Measurements from ENCODE around the gene TTC39A. TPM values are rescaled to one million over a fixed set of nuclear protein-coding genes. Genes with fewer than 3 reads are reported as not detected.

Gene TTC39A
- not detected in 2 replicates for total RNA-seq (2014; rRNA removed)
- 0.32 TPM for polyA plus RNA-seq (2012)

DNA sequence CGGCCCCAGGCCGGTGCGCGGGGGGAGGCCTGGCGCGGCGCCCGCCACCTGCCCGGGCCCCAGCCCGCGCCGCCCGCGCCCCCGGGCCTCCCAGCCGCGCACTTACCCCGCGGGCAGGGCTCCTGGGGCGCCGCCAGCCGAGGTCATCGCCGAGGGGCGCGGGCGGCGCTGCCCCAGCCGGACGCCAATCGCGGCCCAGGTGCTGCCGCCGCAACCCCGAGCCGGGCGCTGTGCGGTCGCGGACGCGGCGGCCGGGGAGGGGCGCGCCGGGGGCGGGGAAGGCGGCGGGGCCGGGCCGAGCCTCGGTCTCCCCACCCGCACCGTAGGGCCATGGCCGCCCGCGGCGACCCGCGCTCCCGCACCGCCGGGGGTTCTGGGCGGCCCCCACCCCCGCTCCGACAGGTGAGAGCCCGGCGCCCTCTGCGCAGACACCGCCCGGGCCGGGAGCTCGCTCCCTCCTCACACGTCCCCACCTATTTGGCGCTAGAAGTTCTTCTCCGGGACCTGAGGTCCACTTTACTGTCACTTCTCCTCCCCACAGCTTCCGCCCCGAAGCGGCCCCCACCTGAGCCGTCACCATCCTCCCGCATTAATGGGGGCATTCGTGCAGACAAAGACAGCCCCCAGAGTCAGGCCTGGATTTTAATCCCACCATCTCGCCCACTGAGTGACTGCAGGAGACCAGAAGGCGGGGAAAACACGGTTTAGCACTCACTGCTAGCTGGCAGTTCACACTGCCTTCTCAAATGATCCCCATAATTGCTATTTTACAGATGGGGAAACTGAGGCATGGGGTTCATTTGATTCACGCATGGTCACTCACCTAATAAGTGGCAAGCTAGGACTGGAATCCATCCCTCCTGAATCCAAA is at the start of gene TTC39A:
TTC39A (minus strand) TSS at position 232 of the 871 bp plus-strand sequence; CDS start at position 147, 85 bp downstream.
- DNase-seq (ENCODE audit: low read depth), result no peak

DNA sequence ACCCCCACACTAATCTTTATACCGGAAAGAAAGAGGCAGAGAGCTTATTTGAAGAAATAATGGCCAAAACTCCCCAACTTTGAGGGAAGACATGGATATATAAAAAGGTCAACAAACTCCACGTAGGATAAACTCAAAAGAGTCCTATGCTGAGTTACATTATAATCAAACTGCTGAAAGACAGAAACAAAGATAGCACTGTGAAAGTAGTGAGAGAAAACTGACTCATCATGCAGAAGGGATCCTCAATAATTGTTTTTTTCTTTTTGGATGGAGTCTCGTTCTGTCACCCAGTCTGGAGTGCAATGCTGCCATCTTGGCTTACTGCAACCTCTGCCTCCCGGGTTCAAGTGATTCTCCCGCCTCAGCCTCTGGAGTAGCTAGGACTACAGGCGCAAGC is 48.5 kb upstream of the TTC39A start:
- DNase-seq (ENCODE audit: low read depth), result no peak

DNA sequence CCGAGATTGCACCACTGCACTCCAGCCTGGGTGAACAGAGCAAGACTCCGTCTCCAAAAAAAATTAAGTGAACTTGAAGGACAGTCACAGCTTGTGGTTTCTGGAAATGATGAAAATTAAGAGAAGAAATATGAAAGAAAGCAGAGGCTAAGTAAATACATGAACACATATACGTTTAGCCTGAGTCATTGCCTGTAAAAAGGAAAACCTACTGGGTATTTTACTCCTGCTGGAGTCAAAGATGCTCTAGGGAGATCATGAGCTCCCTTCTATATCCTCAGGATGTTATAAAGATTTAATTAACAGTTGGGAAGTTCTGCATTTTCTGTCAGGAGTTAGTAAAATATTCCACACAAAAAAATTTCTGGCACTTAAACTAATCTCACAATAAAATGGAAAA is 43.5 kb upstream of the TTC39A start:
- DNase-seq (ENCODE audit: low read depth), result no peak

DNA sequence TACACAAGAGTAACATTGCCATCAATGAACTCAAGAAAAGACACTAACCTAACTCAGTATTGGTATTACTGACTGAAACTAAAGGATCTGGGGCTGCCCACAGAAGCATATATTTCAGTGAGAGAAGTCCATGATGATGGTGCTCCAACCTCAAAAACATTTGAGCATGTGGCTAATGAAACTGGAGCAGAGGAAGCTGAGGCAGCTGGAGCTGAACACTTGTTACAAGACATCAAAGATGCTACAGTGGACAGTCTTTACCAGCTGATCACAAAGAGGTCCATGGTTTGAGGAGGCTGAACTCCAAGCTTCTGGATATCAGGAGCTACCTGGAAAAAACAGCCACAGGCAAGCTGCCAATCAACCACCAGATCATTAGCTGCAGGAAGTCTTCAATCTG is 42.2 kb upstream of the TTC39A start:
- DNase-seq (ENCODE audit: low read depth), result peak; percentile 4

DNA sequence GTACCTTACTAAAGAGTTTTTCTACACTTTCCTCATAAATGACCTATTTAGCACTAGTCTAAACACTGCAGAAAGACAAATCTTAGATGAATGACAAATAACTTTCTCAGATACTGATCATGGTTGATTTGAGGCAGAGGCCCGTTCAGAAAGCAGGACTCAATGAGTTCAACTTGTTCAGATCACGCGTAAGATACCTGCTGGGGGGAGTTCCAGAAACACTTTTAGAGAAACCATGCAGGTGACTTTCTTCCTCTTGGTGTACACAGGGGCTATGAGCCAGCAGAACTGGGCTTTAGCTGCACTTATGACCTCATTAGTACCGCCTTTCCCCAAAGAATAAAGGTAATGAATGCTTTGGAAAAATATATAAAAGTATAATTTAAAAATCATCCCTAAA is 38.8 kb upstream of the TTC39A start:
- no peak for DNase-seq (ENCODE audit: low read depth)

DNA sequence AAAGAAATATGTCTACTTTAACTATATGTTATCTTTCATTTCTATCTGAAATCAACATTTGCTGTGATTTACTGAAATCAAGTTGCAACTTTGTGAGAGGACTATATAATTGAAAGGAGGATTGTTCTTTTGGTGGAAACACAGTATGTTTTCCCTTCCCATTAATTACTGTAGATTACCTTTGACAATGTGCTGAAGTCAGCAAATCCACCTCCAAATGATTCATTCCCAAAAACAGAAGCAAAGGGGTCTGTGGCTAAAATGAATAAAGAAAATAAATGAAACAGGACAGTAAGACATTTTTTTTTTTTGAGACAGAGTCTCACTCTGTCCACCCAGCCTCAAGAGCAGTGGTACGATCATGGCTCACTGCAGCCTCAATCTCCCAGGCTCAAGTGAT is 35.4 kb upstream of the TTC39A start:
- DNase-seq (ENCODE audit: low read depth), result no peak

DNA sequence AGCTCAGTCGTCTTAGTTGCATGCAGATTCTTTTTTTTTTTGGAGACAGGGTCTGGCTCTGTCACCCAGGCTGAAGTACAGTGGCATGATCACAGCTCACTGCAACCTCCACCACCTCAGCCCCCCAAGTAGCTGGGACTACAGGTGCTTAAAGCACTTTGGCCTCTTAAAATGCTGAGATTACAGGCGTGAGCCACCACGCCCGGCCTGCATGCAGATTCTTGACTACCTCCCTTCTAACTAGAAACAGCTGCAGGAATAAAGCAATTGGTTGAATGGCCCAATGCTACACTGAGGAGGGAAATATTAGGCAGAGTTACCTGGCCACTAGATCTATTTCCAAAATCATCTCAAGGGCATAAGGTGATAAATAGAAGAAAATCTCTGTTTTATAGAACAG is 29.5 kb upstream of the TTC39A start:
- DNase-seq (ENCODE audit: low read depth), result no peak

DNA sequence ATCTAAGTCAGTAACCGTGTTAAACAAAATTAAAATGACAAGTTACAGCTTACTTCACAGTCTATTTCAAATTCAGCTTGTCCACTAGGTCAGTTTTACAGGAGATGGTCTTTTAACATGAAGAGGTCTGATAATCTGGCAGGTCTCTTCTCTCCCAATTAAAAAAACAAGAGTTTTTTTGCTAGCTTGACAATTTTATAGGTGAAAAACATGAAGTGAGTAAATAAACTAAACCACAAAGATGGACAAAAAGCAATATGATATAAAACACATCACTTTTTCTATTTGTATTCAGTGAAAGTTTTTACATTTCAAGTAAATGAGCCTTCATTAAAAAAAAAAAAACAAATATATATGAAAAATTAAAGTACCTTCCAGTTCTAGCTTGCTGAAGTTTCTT is 25.0 kb upstream of the TTC39A start:
- no peak for DNase-seq (ENCODE audit: low read depth)

DNA sequence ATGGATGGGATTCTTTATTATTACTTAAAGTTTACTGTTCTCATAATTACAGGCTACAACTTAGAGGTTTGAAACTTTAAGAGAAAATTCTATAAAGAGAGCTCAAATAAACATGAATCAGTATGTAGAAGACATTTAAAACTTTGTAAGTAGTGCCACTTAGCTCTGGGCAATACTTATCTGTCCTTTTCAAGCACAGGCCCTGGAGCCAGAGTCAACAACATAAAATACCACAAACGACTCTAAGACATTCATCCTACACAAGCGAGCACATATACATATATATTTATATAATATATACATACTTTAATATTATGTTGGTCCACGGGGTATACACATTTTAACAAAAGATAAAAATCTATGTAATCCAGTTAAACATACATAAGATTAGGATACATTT is 24.1 kb upstream of the TTC39A start:
- no peak for DNase-seq (ENCODE audit: low read depth)

DNA sequence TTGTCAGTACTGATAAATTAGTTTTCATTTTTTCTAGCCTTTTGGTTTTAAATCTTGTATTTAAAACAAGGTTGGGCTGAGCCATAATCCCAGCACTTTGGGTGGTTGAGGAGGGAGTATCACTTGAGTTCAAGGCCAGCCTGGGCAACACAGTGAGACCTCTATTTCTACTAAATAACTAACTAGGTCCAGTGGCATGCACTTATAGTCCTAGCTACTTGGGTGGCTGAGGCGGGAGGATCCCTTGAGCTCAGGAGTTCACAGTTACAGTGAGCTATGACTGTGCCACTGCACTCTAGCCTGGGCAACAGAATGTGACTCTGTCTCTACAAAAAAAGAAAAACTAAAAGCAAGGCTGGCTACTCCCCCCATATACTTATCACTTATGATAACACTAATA is 21.5 kb upstream of the TTC39A start:
- no peak for DNase-seq (ENCODE audit: low read depth)

DNA sequence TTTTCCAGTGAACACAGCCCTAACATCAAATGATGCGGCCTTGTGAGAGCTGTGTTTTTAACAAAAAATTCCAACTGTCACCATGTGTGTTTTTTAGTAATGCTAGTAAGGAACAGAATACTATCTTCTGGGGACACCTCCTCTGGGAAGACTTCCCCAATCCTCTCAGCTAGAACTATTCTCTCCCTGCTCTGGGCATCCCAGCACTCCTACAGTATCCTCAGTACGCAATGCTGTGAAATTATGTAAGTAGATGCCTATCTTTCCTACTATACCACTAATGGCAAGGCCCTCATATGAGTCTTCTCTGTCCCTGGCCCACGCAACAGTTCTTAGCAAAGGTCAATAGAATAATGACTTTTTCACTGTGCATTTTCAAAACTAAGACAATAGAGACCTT is 19.5 kb upstream of the TTC39A start:
- DNase-seq (ENCODE audit: low read depth), result no peak

DNA sequence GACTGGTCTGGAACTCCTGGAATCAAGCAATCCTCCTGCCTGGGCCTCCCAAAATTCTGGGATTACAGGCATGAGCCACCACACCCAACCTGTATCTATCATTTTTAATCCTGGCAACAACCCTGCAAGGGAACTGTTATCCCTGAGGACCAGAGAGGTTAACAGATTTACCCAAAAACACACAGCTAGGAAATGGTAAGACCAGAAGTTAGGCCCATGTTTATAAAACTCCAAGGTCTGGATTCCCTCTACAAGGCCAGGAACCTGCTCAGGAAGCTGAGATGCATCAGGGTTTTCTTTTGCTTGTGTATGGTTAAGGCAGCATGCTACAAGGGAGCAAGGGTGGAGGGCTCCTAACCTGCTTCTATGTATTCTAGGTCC is 17.8 kb upstream of the TTC39A start:
- DNase-seq (ENCODE audit: low read depth), result no peak

DNA sequence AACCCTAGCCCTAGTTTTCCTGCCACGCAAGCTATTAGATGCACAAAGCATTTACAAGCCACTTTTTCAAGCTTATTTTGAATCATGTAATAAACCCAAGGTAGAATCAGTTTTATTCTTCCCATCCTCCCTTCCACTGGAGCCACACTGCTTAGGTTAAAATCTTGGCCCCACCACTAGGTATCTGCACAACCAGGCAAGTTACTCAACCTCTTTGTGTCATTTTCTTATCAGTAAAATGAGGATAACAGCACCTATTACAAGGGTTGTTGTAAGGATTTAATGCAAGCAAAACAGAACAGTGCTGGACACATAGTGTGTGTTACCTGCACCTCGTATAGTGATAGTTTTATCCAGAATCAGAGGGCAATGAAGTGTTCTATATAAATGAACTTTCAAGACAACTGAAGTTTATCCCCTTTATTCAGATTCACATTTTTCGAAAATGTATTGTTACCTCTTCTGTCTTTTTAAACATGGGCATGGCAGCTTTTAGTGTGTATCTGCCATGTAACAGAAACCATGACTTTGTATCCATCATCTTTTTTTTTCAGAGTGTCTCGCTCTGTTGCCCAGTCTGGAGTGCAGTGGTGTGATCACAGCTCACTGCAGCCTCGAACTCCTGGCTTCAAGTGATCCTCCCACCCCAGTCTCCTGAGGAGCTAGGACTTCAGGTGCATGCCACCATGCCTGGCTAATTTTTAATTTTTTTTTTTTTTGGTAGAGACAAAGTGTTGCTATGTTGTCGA is 17.2 kb upstream of the TTC39A start:
- DNase-seq (ENCODE audit: low read depth), result no peak

DNA sequence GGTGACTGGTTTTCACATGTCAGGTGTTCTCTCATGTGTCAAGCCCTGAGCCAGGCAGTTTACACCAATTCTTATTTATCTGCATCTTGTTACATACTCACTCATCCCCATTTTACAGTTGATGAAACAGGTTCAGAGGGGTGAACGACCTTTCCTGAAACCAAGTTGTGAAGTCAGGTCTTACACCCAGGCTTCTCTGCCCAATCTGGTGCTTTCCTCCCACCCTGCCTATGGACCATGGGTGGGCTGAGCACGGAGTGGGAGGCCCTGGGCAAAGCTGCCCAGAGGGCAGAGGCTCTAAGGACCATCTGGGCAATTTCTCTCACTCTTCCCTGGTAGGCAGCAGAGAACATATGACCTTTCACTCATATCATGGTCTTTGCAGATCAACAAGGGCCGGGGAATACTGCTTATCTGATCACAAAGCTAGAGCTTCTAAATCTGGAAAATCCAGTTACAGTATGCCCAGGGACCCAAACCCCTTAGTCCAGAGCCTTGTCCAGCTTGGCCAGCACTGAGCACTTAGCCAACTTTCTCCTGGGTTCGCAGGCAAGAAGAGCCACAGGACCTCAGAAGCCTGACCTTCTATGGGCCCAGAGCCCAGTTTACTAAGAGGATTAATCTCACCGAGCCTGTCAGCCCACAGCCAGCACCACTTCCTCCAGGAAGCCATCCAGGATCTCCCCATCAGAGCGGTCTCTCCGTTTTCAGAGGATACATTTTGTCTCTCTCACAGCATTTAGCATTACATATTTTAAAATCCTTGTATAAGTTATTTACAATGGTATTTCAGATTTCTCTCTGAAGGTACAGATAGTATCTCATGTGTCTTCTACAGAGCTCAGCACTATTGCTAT is 16.0 kb upstream of the TTC39A start:
- no peak for DNase-seq (ENCODE audit: low read depth)

DNA sequence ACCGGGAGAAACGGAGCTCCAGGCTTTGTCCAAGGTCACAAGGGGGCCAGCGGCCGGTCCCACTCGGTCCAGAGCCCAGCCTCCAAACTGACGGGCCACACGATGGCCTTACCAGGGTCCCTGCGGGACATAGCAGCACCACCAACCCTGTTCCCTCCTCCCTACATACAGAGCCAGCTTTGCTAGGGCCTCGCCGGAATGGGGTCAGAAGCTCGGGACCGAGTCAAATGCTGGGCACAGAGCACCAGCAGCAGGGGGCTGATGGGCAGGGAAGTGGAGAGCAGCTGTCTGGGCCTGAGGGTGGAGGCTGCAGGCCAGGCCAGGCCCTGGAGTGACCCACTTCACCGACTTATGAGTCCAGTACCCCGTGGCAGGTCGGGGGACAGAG is 14.9 kb upstream of the TTC39A start:
- DNase-seq (ENCODE audit: low read depth), result no peak

DNA sequence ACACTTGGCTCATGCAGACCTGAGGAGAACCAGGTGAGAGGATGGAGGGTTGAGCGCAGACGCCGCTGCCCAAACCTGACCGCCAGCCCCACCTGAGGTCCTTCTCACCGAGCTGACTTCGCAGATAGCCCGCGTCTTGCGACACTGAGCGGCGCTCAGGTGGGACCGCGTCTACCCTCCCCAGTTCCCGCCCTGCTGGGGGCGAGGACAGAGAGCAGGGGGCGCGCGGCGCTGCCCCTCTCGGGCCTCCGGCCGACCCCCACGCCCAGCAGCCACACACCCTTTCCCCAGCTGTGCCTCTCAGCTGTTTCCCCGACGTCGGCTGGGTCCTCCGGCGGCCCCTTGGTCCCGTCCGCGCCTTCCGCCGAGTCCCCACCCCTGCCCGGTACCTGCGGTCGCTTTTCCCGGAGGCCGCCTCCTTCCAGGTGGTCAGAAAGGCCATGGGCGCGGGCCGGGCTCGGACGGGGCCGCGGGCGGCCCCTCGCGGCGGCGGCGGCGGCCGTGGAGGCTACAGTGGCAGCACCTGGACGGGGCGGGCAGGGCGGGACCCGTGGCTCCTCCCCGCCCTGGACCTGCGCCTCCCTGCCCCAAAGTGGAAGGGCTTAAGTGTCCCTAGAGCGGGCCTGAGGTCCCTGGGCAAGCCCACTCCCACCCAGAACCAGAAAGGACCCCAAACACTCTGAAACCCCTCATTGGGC is 14.4 kb upstream of the TTC39A start:
- DNase-seq (ENCODE audit: low read depth), result no peak

DNA sequence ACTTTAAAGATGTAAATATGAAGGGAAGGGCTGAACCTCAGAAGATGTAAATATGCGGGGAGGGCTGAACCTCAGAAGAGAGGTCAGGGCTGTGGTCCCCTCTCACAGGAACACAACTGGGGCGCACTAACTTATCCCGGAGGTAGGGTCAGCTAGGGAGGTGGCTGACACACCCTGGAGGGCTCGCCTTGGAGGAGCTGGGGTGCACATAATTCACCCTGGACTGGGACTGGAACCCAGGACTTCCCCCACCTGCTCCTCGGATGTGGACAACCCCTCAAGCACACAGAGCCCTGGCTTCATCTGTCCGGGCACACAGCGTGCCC is 13.9 kb upstream of the TTC39A start:
- DNase-seq (ENCODE audit: low read depth), result no peak

DNA sequence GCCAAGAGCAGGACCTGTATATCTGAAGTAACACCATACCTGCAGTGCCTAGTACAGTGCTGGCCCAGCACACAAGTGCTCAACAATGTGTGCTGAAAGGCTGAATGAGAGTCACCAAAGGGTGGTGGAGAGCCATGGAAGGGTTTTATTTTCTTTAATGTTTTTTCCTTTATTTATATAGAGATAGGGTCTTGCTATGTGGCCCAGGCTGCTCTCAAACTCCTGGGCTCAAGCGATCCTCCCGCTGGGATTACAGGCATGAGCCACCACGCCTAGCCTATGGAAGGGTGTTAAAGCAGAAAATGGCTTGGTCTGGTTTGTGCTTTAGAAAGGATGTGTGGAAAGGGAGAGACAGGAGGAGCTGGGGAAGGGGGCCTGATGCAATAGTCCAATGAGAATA is 13.3 kb upstream of the TTC39A start:
- DNase-seq (ENCODE audit: low read depth), result no peak

DNA sequence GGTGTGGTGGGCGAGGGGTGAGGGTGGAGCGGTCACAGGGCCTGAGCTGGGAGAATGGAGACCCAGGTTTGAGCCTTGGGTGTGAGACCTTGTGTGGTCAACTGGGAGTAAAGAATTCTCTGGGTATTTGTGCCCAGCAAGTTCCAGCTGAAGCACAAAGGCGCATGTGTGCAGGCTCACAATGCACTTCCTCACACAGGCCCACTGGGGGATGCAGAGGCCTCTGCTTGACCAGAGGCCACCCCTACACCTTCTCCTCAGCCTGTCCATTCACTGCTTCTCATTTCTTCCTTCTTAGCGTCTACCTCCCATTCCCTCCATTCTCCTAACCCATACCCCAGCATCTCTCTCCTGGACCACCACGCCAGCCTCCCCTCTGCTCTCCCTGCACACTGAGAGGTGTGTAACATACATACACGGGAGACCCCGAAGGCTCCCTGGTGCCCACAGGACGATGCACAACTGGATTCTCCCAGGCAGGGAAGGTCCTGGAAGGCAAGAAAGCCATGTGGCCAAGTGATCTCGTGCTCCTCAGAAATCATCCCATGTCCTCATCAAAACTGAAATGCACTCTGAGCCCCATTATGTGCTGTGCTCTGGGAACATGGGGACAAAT is 12.3 kb upstream of the TTC39A start:
- DNase-seq (ENCODE audit: low read depth), result no peak

DNA sequence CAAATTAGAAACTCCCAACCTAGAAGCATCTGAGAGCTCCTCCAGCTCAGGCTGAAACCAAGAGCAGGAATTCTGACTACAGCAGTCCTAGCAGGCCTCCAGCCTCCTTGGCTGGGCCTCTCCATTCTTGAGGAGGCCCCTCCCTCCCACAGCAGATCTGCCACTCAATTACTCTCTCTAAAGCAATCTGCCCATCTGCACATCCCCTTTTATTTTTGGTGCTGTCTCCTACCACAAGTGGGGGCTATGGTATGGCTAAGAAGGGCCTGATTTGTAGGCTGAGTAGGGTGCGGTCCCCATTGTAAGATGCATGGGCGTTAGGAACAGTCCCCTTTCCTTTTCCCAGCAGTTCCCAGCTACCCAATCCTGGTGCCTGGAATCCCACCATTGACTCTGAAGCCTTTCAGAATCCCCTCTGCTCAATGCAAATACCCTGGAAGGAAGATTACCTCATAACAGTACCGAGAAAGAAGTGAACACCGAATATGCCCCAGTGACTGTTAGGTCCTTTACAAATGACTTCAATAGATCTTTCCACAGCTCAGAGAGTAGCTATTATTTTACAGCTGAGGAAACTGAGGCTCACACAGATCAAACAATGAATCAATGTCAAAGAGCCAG is 11.6 kb upstream of the TTC39A start:
- peak; percentile 8 for DNase-seq (ENCODE audit: low read depth)

DNA sequence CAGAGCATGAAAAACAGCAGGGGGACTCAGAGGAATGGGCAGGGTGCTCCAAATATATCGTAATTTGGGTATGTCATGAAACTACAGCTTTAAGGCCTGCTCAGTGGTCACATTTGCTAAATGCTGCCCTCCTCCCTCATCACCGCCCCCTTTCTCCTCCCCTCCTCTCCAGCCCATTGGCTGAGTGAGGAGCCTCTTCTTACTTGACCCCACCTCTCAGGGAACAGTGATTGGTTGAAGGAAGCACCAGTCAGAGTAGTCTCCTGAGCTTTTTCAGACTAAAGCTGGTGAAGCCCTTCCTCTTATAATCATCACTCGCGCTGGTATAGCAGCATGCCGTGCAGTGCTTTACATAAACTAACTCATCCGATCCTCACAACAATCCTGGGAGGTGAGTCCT is 10.0 kb upstream of the TTC39A start:
- DNase-seq (ENCODE audit: low read depth), result no peak
